ENCODE measurements around the gene C16orf87.
"Not testable (repeated sequence)": the region's sequence is repeated elsewhere in the genome, so short reads cannot be mapped to it uniquely, and the experiment has no call there.

Gene C16orf87

GRCh38 chr16:46797501-46797900 lies 33.5 kb downstream of the C16orf87 start:
- DNase-seq, result no peak

- no peak for DNase-seq
These were observed 34.2 kb downstream of the C16orf87 start for GRCh38 chr16:46796764-46797269.

- DNase-seq, result no peak
These were observed 37.1 kb downstream of the C16orf87 start for GRCh38 chr16:46793841-46794240.

GRCh38 chr16:46790599-46791270 lies 40.2 kb downstream of the C16orf87 start:
- no peak for DNase-seq

GRCh38 chr16:46789499-46790414 lies 41.2 kb downstream of the C16orf87 start:
- DNase-seq, result peak; percentile 70 to 71

GRCh38 chr16:46788891-46789474 lies 42.0 kb downstream of the C16orf87 start:
- no peak for DNase-seq

GRCh38 chr16:46787909-46788308 lies 43.1 kb downstream of the C16orf87 start:
- DNase-seq, result no peak

- no peak for DNase-seq
These were observed 45.7 kb downstream of the C16orf87 start for GRCh38 chr16:46785076-46785845.

GRCh38 chr16:46784569-46784968 lies 46.4 kb downstream of the C16orf87 start:
- not testable (repeated sequence) for DNase-seq

GRCh38 chr16:46783800-46784199 lies 47.2 kb downstream of the C16orf87 start:
- no peak for DNase-seq

GRCh38 chr16:46782320-46782719 lies 48.7 kb downstream of the C16orf87 start:
- no peak for DNase-seq

- DNase-seq, result no peak
These were observed 53.2 kb downstream of the C16orf87 start for GRCh38 chr16:46777804-46778203.

GRCh38 chr16:46775214-46775613 lies 55.8 kb downstream of the C16orf87 start:
- no peak for DNase-seq

- DNase-seq, result no peak
These were observed 56.2 kb downstream of the C16orf87 start for GRCh38 chr16:46774743-46775177.

GRCh38 chr16:46772463-46772862 lies 58.5 kb downstream of the C16orf87 start:
- DNase-seq, result no peak

GRCh38 chr16:46768809-46769208 lies 62.2 kb downstream of the C16orf87 start:
- DNase-seq, result no peak

GRCh38 chr16:46765050-46765449 lies 65.9 kb downstream of the C16orf87 start:
- DNase-seq, result no peak

- no peak for DNase-seq
These were observed 67.8 kb downstream of the C16orf87 start for GRCh38 chr16:46763147-46763546.

GRCh38 chr16:46762583-46762982 lies 68.4 kb downstream of the C16orf87 start:
- no peak for DNase-seq

GRCh38 chr16:46759309-46759708 lies 71.7 kb downstream of the C16orf87 start:
- no peak for DNase-seq

GRCh38 chr16:46757339-46758050 lies 73.5 kb downstream of the C16orf87 start:
- no peak for DNase-seq

- DNase-seq, result no peak
These were observed 74.2 kb downstream of the C16orf87 start for GRCh38 chr16:46756772-46757171.

Data from activated CD4-positive, alpha-beta T cell treated with anti-CD3 and anti-CD28 coated beads, Interleukin-2, amount 50 U/mL, for 4 hours (primary cell).